Activated T-helper 1 cell treated with anti-CD3 and anti-CD28 coated beads, Interleukin-12 subunit alpha, Interleukin-12 subunit beta, Interleukin-2, Interleukin-4 antibody, amounts not matched to agents 30 ng/mL and 10 ng/mL and 1 ng/mL, durations not matched to agents 14 hours and 24 hours and 36 hours (primary cell): Measurements from ENCODE around the gene DDAH1. TPM values are rescaled to one million over a fixed set of nuclear protein-coding genes. Genes with fewer than 3 reads are reported as not detected.

ENCODE experiments used
- DNase-seq: peaks from one replicate; pipeline ENCODE4 v3.0.0; 2021; ENCODE audit warnings: low spot score
- H3K27ac Mint-ChIP-seq: one replicate; pipeline ENCODE4 v1.8.0; 2021; ENCODE audit warnings: mild to moderate bottlenecking, mixed read lengths
- H3K27me3 Mint-ChIP-seq: one replicate; pipeline ENCODE4 v1.8.0; 2022; ENCODE audit warnings: mild to moderate bottlenecking, moderate library complexity, mixed read lengths; ENCODE audit not compliant: insufficient read depth
- H3K36me3 Mint-ChIP-seq: one replicate; pipeline ENCODE4 v1.8.0; 2021; ENCODE audit warnings: low read depth, mixed read lengths
- H3K4me1 Mint-ChIP-seq: one replicate; pipeline ENCODE4 v1.8.0; 2021; ENCODE audit warnings: low read depth, mixed read lengths
- H3K4me3 Mint-ChIP-seq: one replicate; pipeline ENCODE4 v1.8.0; 2021; ENCODE audit warnings: mild to moderate bottlenecking, moderate library complexity, mixed read lengths
- H3K9me3 Mint-ChIP-seq: one replicate; pipeline ENCODE4 v1.8.0; 2021; ENCODE audit warnings: mixed read lengths
- intact Hi-C: fragments of 100-400 bp; cut with micrococcal nuclease; formaldehyde crosslinking; loops from one replicate; pipeline ENCODE4 v1.15.1; 2024
- total RNA-seq: library from RNA; stranded (reverse); gene quantifications from 2 replicates; pipeline ENCODE4 v1.2.3, GENCODE V29; 2022

DDAH1 gene
- total RNA-seq, 1 donor from 2014 or later = not detected

DNA sequence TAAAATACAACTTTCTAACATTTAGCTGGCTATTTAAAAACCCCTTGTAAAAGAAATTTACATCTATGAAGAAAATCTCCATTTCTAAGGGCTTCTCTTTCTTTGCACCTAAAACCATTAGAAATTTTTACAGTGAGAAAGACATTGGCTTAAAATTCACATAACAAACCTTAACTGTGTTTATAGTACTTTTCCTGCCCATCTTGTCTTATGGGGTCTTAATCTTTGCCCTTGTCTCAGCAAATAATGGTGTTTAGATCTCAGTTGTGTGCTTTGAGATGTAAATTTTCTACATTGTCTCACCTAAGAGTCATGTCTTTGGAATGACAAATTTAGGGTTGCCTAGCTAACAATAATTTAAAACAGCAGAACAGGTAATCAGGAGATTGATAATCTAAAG lies 71.5 kb downstream of the DDAH1 start:
- Mint-ChIP-seq H3K27ac (no peak overlapping the region), H3K9me3 (no peaks in the 10 kb centered on the region), H3K27me3 (peaks cover 3% of the 10 kb centered on the region), H3K4me1 (no peaks in the 10 kb centered on the region), H3K36me3 (no peaks in the 10 kb centered on the region), H3K4me3 (no peak overlapping the region)
- intact Hi-C loops = no loop called here
- DNase-seq = no peak

DNA sequence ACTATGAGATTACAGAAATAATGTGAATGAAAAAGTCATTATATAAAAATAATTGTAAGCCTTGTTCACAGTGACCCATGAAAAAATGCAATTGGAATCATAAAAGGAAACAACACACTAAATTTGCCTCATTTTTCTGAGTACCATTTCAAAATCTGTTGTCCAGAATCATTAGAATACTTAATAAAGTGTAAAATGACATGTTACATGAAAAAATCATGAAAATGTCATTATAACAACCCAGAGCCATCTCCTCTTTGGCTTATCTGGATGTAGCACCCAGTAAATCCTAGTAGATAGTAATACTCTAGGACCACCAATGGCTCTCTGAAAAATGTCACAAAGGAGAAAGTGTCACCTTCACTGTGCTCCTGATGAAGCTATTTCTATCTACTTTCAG lies 76.5 kb downstream of the DDAH1 start:
- Mint-ChIP-seq H3K4me3 (no peak overlapping the region), H3K9me3 (no peaks in the 10 kb centered on the region), H3K36me3 (no peaks in the 10 kb centered on the region), H3K27me3 (peaks cover 4% of the 10 kb centered on the region), H3K4me1 (no peaks in the 10 kb centered on the region), H3K27ac (no peak overlapping the region)
- DNase-seq = no peak
- intact Hi-C loops = no loop called here

DNA sequence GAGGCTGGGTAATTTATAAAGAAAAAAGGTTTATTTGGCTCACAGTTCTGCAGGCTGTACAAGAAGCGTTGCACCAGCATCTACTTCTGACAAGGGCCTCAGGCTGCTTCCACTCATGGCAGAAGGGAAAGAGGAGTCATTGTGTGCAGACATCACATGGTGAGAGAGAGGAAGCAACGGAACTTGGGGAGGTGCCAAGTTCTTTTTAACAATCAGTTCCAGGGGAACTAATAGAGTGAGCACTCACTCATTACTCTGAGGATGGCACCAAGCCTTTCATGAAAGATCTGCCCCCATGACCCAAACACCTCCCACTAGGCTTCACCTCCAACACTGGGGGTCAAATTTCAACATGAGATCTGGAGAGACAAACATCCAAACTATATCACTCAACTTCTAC lies 77.2 kb downstream of the DDAH1 start:
- H3K27ac Mint-ChIP-seq = no peak overlapping the region
- H3K27me3 Mint-ChIP-seq = peaks cover 4% of the 10 kb centered on the region
- no peak overlapping the region for H3K4me3 Mint-ChIP-seq
- no peaks in the 10 kb centered on the region for H3K4me1 Mint-ChIP-seq
- intact Hi-C loops = no loop called here
- H3K36me3 Mint-ChIP-seq = no peaks in the 10 kb centered on the region
- no peak for DNase-seq
- H3K9me3 Mint-ChIP-seq = no peaks in the 10 kb centered on the region

DNA sequence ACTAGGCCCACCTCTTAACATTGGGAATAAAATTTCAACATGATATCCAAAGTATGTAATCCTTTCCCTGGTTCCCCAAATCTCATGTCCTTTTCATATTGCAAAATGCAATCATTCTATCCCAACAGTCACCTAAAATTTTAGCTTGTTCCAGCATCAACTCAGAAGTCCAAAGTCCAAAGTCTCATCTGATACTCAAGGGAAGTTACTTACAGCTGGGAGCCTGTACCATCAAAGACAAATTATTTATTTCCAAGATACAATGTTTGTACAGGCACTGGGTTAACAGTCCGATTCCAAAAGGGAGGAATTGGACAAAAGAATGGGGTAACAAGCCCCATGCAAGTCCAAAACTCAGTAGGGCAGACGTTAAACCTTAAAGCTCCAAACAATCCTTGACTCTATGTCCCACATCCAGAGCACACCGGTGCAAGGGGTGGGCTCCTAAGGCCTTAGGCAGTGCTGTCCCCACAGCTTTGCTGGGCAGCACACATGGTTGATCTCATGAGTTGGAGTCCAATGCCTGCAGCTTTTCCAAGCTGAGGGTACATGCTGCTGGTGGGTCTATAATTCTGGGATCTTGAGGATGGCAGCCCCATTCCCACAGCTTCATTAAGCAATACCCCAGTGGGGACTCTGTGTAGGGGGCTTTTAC lies 78.8 kb downstream of the DDAH1 start:
- intact Hi-C loops = no loop called here
- Mint-ChIP-seq H3K27ac (no peak overlapping the region), H3K4me3 (no peak overlapping the region), H3K27me3 (peaks cover 4% of the 10 kb centered on the region), H3K36me3 (no peaks in the 10 kb centered on the region), H3K9me3 (no peaks in the 10 kb centered on the region), H3K4me1 (no peaks in the 10 kb centered on the region)
- no peak for DNase-seq

DNA sequence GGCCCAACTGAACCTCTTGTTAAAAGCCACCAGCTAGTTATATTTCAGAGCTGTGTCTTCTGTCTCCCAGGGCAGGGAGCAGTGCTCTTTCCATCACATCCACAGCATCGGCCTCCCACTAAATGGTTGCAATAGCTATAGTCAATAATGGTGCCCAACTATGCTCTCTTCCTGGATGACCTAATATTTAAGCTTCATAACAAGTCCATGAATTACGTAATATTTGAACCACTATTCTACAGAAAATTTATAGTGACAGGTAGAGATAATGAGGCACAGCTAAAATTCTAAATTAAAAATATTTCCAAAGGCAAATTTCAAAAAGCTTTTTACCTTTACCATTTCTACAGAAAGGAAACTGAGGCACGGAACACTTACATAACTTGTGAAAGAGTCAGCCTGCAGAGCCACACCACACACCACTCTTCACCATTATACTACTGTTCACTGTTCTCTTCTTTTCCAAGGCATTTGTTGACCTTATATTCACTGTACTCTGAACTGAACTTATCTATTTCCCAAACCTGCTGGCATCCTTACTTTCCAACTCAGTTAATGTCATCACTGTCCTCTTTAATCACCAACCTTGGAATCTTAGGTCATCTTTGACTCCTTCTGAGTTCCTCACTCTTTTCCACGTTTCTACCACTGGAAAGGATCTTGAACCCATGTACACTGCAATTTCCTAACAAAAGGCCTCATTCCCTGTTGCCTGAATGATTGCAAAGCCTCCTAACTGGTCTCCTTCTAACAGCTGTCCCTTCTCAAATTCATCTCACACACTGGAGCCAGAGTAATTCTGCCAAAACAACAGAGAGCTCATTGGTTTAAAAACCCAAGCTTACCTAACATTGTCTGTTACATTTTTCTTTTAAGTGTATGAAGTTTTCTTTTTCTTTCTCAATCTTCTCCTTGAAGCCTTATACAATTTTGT lies 85.5 kb downstream of the DDAH1 start:
- H3K27ac Mint-ChIP-seq = no peak overlapping the region
- intact Hi-C loops = no loop called here
- peaks cover 5% of the 10 kb centered on the region for H3K27me3 Mint-ChIP-seq
- no peak overlapping the region for H3K4me3 Mint-ChIP-seq
- H3K4me1 Mint-ChIP-seq = no peaks in the 10 kb centered on the region
- H3K9me3 Mint-ChIP-seq = no peaks in the 10 kb centered on the region
- DNase-seq = no peak
- no peaks in the 10 kb centered on the region for H3K36me3 Mint-ChIP-seq

DNA sequence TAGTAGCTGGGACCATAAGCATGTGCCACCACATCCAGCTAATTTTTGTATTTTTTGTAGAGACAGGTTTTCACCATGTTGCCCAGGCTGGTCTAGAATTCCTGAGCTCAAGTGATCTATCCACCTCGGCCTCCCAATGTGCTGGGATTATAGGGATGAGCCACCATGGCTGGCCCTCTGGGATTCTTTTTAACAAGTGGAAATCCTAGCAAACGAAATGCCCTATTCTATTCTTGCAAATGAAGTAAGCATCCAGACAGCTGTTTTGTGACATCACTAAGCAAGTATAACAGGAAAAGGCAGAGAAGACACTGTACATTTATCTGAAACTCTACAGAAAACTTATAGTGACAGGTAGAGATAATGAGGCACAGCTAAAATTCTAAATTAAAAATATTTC lies 86.4 kb downstream of the DDAH1 start:
- Mint-ChIP-seq H3K36me3 (no peaks in the 10 kb centered on the region), H3K9me3 (no peaks in the 10 kb centered on the region), H3K4me3 (no peak overlapping the region), H3K27me3 (peaks cover 7% of the 10 kb centered on the region), H3K27ac (no peak overlapping the region), H3K4me1 (no peaks in the 10 kb centered on the region)
- DNase-seq = no peak
- intact Hi-C loops = no loop called here

DNA sequence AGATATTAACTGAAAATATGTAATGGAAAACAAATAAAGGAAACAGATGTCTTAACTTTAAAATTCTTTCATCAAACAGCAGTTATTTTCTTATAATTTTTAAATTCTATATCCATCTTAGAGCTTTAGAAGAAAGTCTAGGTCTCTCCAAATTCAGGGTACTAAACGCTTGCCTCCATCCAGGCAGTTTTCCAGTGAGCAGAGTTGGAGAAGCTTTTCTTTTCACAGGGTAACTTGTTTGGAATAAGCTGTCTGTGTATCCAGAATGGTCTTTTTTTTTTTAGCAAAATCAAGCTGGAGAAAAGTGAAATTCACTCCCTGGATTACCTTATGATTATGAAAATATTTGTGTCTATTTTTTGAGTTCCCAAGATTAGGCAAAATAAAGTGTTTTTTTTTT lies 88.6 kb downstream of the DDAH1 start:
- H3K4me3 Mint-ChIP-seq = no peak overlapping the region
- no peaks in the 10 kb centered on the region for H3K9me3 Mint-ChIP-seq
- H3K27me3 Mint-ChIP-seq = peaks cover 8% of the 10 kb centered on the region
- H3K4me1 Mint-ChIP-seq = no peaks in the 10 kb centered on the region
- intact Hi-C loops = no loop called here
- no peak for DNase-seq
- H3K36me3 Mint-ChIP-seq = no peaks in the 10 kb centered on the region
- H3K27ac Mint-ChIP-seq = no peak overlapping the region

DNA sequence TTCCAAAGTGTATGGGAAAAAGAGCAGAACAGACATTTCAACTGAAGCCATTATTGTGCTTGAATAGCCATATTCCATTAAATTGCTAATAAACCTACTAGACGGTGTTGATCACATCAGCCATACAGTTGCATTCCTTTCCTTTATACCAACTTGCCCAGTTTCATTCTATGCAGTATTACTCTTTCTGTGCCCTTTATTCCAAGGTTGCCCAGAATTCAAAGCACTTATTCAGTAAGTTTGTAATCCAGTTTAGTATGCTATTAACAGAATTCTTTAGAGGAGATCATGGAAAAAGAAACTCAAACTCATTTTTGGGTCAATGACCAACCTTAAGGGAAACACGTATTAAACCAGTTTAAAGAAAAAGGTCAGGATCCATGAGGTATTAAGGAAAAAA lies 89.5 kb downstream of the DDAH1 start:
- H3K27ac Mint-ChIP-seq = no peak overlapping the region
- intact Hi-C loops = no loop called here
- H3K4me1 Mint-ChIP-seq = no peaks in the 10 kb centered on the region
- peaks cover 9% of the 10 kb centered on the region for H3K27me3 Mint-ChIP-seq
- no peak for DNase-seq
- H3K36me3 Mint-ChIP-seq = no peaks in the 10 kb centered on the region
- no peak overlapping the region for H3K4me3 Mint-ChIP-seq
- H3K9me3 Mint-ChIP-seq = no peaks in the 10 kb centered on the region

DNA sequence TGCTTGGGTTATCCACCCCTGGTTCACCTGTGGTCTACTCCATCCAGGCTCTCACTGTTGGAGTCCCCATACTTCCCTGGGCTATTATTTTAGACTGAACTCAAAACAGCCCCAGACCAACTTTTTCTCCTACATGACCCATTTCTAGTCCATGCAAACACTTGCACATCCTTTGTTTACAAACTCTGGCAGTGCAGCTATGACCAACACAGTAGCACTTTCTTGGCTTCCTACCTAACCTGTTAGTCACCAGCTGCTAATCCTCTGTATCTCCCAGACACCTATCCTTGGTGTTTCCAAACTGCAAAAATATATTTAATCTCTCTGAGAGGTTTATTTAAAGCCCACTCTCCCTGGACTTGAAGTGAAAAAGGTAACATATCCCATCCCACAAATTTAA lies 90.8 kb downstream of the DDAH1 start:
- no peak overlapping the region for H3K27ac Mint-ChIP-seq
- intact Hi-C loops = no loop called here
- no peaks in the 10 kb centered on the region for H3K4me1 Mint-ChIP-seq
- no peaks in the 10 kb centered on the region for H3K36me3 Mint-ChIP-seq
- no peak for DNase-seq
- peaks cover 6% of the 10 kb centered on the region for H3K27me3 Mint-ChIP-seq
- H3K9me3 Mint-ChIP-seq = no peaks in the 10 kb centered on the region
- no peak overlapping the region for H3K4me3 Mint-ChIP-seq

DNA sequence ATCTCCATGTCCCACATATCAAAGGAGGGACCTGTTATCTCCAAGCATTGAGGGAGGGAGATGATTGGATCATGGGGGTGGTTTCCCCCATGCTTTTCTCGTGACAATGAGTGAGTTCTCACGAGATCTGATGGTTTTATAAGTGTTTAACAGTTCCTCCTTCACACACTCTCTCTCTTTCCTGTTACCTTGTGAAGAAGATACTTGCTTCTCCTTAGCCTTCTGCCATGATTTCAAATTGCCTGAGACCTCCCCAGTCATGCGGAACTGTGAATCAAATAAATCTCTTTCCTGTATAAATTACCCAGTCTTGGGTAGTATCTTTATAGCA lies 91.6 kb downstream of the DDAH1 start:
- Mint-ChIP-seq H3K27me3 (peaks cover 8% of the 10 kb centered on the region), H3K4me3 (no peak overlapping the region), H3K9me3 (no peaks in the 10 kb centered on the region), H3K27ac (no peak overlapping the region), H3K36me3 (no peaks in the 10 kb centered on the region), H3K4me1 (no peaks in the 10 kb centered on the region)
- DNase-seq = no peak
- intact Hi-C loops = no loop called here

DNA sequence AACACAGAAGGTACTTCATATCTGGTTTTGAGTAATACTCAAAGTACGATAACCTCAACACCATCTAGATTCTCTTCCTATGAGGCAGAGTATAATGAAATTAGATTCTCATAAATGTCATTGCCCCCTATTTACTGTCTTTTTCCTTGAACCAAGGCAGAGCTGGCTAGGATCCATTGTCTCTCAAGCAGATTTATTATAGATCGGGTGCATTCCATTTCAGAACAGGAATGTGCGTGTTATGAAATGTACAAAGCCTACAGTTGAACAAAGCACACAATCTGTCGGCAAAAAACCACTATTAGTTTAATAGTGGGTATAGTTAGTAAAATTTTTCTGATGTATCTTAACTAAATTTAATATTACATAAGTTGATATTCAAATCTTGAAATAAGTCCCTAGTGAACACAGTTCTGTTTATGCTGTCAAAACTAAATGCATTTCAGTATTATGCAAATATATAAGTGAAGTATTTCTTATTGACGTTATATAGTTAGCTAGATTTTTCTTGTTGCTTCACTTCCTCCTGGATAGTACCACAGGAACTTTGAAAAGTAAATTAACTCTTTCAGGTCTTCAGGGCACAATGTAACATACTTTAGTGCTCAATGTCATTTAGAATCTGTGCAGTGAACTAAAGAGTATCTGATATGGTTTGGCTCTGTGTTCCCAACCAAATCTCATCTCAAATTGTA lies 92.1 kb downstream of the DDAH1 start:
- intact Hi-C loops = no loop called here
- Mint-ChIP-seq H3K9me3 (no peaks in the 10 kb centered on the region), H3K27me3 (peaks cover 8% of the 10 kb centered on the region), H3K36me3 (no peaks in the 10 kb centered on the region), H3K27ac (no peak overlapping the region), H3K4me1 (no peaks in the 10 kb centered on the region), H3K4me3 (no peak overlapping the region)
- DNase-seq = no peak

DNA sequence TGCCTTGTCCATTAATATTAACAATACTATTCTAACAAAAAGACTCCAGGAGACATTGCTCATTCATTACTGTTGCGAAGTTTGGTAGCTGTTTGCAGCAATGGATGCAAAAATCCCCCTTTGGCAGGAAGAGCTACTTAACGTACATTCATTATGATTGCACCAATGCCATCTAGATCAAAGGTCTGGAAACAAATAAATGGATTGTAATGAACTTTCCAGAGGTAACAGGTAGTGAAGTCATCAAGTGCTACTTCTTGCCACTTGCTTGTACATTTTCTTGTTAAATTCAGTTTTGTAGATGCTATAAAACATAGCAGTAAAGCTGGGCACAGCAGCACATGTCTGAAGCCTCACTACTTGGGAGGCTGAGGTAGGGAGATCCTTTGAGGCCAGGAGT lies 93.9 kb downstream of the DDAH1 start:
- DNase-seq = no peak
- H3K4me1 Mint-ChIP-seq = no peaks in the 10 kb centered on the region
- intact Hi-C loops = no loop called here
- H3K27ac Mint-ChIP-seq = no peak overlapping the region
- H3K36me3 Mint-ChIP-seq = no peaks in the 10 kb centered on the region
- H3K9me3 Mint-ChIP-seq = no peaks in the 10 kb centered on the region
- H3K4me3 Mint-ChIP-seq = no peak overlapping the region
- peaks cover 8% of the 10 kb centered on the region for H3K27me3 Mint-ChIP-seq

DNA sequence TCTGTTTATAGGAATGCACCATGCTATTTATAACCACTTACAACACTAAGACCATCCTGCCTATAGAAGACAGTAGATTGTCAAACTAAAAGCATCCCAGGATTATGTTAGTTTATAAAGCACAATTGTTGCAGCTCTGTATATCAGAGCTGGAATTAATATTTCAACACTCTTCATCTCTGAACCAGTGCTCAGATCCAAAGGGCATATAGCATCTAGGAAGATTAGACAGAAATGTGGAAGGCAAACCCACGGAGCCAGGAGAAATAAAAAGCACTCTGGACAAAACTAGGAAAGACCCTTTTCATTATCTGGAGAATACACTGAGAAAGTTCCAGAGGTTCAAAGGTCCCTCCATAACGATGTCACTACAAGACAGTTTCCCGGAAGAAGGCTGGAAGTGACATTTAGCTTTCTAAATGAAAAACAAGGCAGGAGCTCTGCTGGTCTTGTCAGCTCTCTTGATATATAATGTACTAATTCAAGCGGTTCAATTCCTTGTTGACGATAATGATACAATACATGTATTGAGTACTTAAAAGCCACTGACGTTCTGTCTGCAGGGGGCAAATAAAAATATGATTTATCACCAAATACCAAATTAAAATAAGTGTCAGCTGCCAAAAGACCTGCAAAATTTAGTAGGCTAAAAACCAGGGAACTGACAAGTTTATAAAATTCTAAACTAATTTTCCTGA lies 96.7 kb downstream of the DDAH1 start:
- no peak overlapping the region for H3K27ac Mint-ChIP-seq
- H3K36me3 Mint-ChIP-seq = no peaks in the 10 kb centered on the region
- DNase-seq = no peak
- H3K27me3 Mint-ChIP-seq = peaks cover 8% of the 10 kb centered on the region
- intact Hi-C loops = no loop called here
- H3K9me3 Mint-ChIP-seq = no peaks in the 10 kb centered on the region
- H3K4me3 Mint-ChIP-seq = no peak overlapping the region
- no peaks in the 10 kb centered on the region for H3K4me1 Mint-ChIP-seq
